Heart left ventricle (tissue), 16 donors: ENCODE measurements around the gene MRPS11. TPM values are rescaled to one million over a fixed set of nuclear protein-coding genes. Genes with fewer than 3 reads are reported as not detected.
A peak's percentile ranks its signal among the peaks of the same experiment; 100 is the strongest.

Experiments
- ATAC-seq, 4 donors: fragments of 200-7000 bp; cut with Tn5 transposase; one replicate each; pipeline ENCODE4 v1.9.1; 2020 to 2022; ENCODE audit warnings: moderate library complexity in 4 of 4, mild to moderate bottlenecking in 3 of 4, moderate number of reproducible peaks in 1 of 4
- DNase-seq, 5 donors: peaks; one replicate each; pipeline ENCODE4 v3.0.0-alpha.2; 2020
- H3K27ac ChIP-seq, 12 donors: fragments of 200-600 bp; sonication (generic) in 4 of 12; one replicate each; pipeline versions ENCODE4 v1.5.0 to v1.8.0; 2016 to 2022; ENCODE audit warnings: mild to moderate bottlenecking in 2 of 12
- H3K27me3 ChIP-seq, 9 donors: fragments of 200-600 bp; sonication (generic) in 2 of 9; one replicate each; pipeline versions ENCODE4 v1.5.1 to v1.8.0; 2016 to 2022; ENCODE audit warnings: mild to moderate bottlenecking in 3 of 9
- H3K36me3 ChIP-seq, 9 donors: fragments of 200-600 bp; sonication (generic) in 2 of 9; one replicate each; pipeline versions ENCODE4 v1.5.0 to v1.8.0; 2018 to 2022; ENCODE audit warnings: mild to moderate bottlenecking in 2 of 9
- H3K4me1 ChIP-seq, 12 donors: fragments of 200-600 bp; sonication (generic) in 4 of 12; one replicate each; pipeline versions ENCODE4 v1.5.0 to v1.8.0; 2016 to 2022; ENCODE audit warnings: mild to moderate bottlenecking in 3 of 12
- H3K4me3 ChIP-seq, 12 donors: fragments of 200-600 bp; sonication (generic) in 4 of 12; one replicate each; pipeline versions ENCODE4 v1.5.0 to v1.8.0; 2017 to 2022; ENCODE audit warnings: mild to moderate bottlenecking in 9 of 12, moderate library complexity in 4 of 12
- H3K9me3 ChIP-seq, 12 donors: fragments of 200-600 bp; sonication (generic) in 4 of 12; one replicate each; pipeline versions ENCODE4 v1.5.0 to v1.8.0; 2016 to 2022; ENCODE audit warnings: mild to moderate bottlenecking in 1 of 12
- CTCF ChIP-seq, 12 donors: fragments of 200-600 bp; sonication (generic) in 4 of 12; IDR thresholded peaks; one replicate each; pipeline versions ENCODE4 v1.5.0 to v1.8.0; 2018 to 2022; ENCODE audit warnings: antibody characterized with exemption in 12 of 12, mild to moderate bottlenecking in 5 of 12
- POLR2A ChIP-seq, 2 donors: fragments of 450-650 bp; IDR thresholded peaks; one replicate each; pipeline ENCODE4 v1.6.1; 2017; ENCODE audit warnings: antibody characterized with exemption in 2 of 2, mild to moderate bottlenecking in 2 of 2, moderate library complexity in 2 of 2
- WGBS, 4 donors: extraction: QIAGEN DNeasy Blood & Tissue Kit in 2 of 4; methylation state at CpG; one replicate each; pipeline versions ENCODE4 v1.1.5 to v1.1.7; 2013 to 2018; 5-methylcytosine and 5-hydroxymethylcytosine counted together
- intact Hi-C, 10 donors: fragments of 100-400 bp; cut with DNase I; formaldehyde crosslinking; loops; one replicate each; pipeline versions ENCODE4 v1.11.1 to v1.14.2; 2022
- polyA plus RNA-seq, 2 donors: library from polyadenylated mRNA; stranded (reverse); fragments of 200-250 nt; gene quantifications; one replicate each; pipeline ENCODE4 v1.2.3, GENCODE V29; 2013
- total RNA-seq, 9 donors: library from RNA; depleted of rRNA in 2 of 9; stranded (reverse); fragments of >200 nt in 2 of 9; fragmentation: NEBNext Ultra II Directional in 3 of 9; extraction: Animal tissue kit (Norgen Biotek cat#: 25700) in 3 of 9; gene quantifications; one replicate each; pipeline versions ENCODE4 v1.1.0 to v1.2.4, GENCODE V29; 2016 to 2023
- donor health status: ischemic (EF 13 %, LVEDD 7.1; RV severe dilation, severe dysfunction).
- donor health status: healthy with polysubstance abuse.
- donor health status: DM: no; HTN: yes; CAD: no.
- donor health status: DM: no; HTN: no; CAD: no.
- donor health status: ischemic (EF 25% LVEDD 6.9; RV normal size, moderate dysfunction).
- donor health status: ischemic (EF 25% LVEDD 5.7; RV mildly dilated, moderate dysfunction).
- donor health status: healthy.
- donor health status: DM: yes; HTN: yes; CAD: no.
- donor health status: ischemic (EF 35%, LVEDD 5.7; RV mildly dilated, moderate dysfunction).
- donor health status: nonischemic (EF 11% LVEDD 7.7; RV severe dilation, severe dysfunction).
- donor health status: DM: yes; HTN: yes; CAD: no.
- donor health status: PGD.
- donor health status: ischemic (EF 29% LVEDD 5.4; RV normal size, mild dysfunction).
- donor health status: nonischemic (EF 23%, LVEDD 6.1; RV moderate dilation, normal function).

The MRPS11 gene
- total and polyA plus RNA-seq, 11 donors: 49.7 to 77.9 (median 65.5) TPM

- intact Hi-C loops: loop anchor here in 5 of 10 donors (5.0 to 10.0 kb wide), 5 partner anchors 180 to 1830 kb away; partner anchors contain the start of gene NTRK3 (in 1 of the 5)
- DNase-seq: peak in 4 of 5 donors; percentile 32 to 65 (median 42)
- peaks cover 0 to 16% (median 7%) of the 10 kb centered on the region in 12 donors for H3K4me1 ChIP-seq
- H3K9me3 ChIP-seq: no peaks in the 10 kb centered on the region
- H3K27ac ChIP-seq: peak overlapping the region in 3 of 12 donors; percentile 1 to 23 (median 2)
- H3K36me3 ChIP-seq: peaks cover 0 to 43% (median 34%) of the 10 kb centered on the region in 9 donors
- H3K4me3 ChIP-seq: no peak overlapping the region
- 25 to 35% (median 30%) methylated on average over 8 to 9 of the region's 9 CpGs for WGBS, 4 donors
- H3K27me3 ChIP-seq: no peaks in the 10 kb centered on the region
- ATAC-seq: peak; percentile 26 to 83 (median 80)
- TF ChIP-seq POLR2A (IDR thresholded peaks at IDR 0.05): no peak
- peak; percentile 44 to 74 (median 56) for TF ChIP-seq CTCF (IDR thresholded peaks at IDR 0.05)
Observed at GRCh38 chr15:88454867-88455810, 12.4 kb upstream of the MRPS11 start.

GRCh38 chr15:88456733-88457132 is 10.8 kb upstream of the MRPS11 start:
- no peak for ATAC-seq
- Histone ChIP-seq H3K27ac (no peak overlapping the region), H3K9me3 (no peaks in the 10 kb centered on the region), H3K4me1 (peaks cover 0 to 16% (median 7%) of the 10 kb centered on the region in 12 donors), H3K27me3 (no peaks in the 10 kb centered on the region), H3K36me3 (peaks cover 0 to 59% (median 50%) of the 10 kb centered on the region in 9 donors), H3K4me3 (no peak overlapping the region)
- 95 to 96% (median 96%) methylated on average over 3 of the region's 3 CpGs for WGBS, 4 donors
- TF ChIP-seq POLR2A (IDR thresholded peaks at IDR 0.05): no peak
- TF ChIP-seq CTCF (IDR thresholded peaks at IDR 0.05): no peak
- no peak for DNase-seq
- intact Hi-C loops: loop anchor here in 3 of 10 donors (10.0 kb wide), 3 partner anchors 182 to 1832 kb away; no protein-coding TSS in a partner anchor

- peak; percentile 17 to 57 (median 50) for ATAC-seq
- H3K27me3 ChIP-seq: no peaks in the 10 kb centered on the region
- H3K9me3 ChIP-seq: no peaks in the 10 kb centered on the region
- WGBS, 4 donors: 40 to 50% (median 47%) methylated on average over 2 of the region's 2 CpGs
- no peak for DNase-seq
- H3K4me1 ChIP-seq: peaks cover 6 to 38% (median 26%) of the 10 kb centered on the region in 12 donors
- H3K4me3 ChIP-seq: no peak overlapping the region
- H3K27ac ChIP-seq: peak overlapping the region in 7 of 12 donors; percentile 13 to 75 (median 55)
- intact Hi-C loops: no loop called here
- H3K36me3 ChIP-seq: peaks cover 0 to 66% (median 64%) of the 10 kb centered on the region in 9 donors
- TF ChIP-seq POLR2A (IDR thresholded peaks at IDR 0.05) (no peak), CTCF (IDR thresholded peaks at IDR 0.05) (no peak)
Observed at GRCh38 chr15:88463870-88464532, 3.5 kb upstream of the MRPS11 start.
